Measurements from ENCODE around the gene PRR16. TPM values are rescaled to one million over a fixed set of nuclear protein-coding genes. Genes with fewer than 3 reads are reported as not detected.

Gene PRR16
- total RNA-seq, 4 donors from 2014 or later = 2.2 to 19.7 (median 5.9) TPM

DNA sequence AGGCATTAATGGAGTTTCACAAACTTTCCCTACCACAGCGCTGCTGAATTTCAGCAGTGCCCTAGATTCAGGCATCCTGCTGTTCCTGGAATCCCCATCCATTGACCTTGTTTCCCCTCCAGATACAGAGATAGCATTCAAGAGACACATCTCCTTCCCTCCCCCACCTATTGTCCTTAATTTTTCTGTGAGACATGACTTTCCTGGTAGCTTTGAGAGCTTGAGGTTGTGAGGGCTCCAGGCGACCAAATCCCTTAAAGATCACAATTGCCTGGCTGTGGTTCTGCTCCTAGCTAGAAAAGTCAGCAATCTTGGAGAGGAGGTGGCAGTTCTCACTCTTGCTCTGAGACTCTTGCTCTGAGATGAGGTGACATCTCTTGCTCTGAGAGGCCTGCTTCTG is 48.0 kb downstream of the PRR16 start:
- H3K9me3 ChIP-seq = no peaks in the 10 kb centered on the region
- no peak overlapping the region for H3K4me3 ChIP-seq
- TF ChIP-seq, protein P1, sequence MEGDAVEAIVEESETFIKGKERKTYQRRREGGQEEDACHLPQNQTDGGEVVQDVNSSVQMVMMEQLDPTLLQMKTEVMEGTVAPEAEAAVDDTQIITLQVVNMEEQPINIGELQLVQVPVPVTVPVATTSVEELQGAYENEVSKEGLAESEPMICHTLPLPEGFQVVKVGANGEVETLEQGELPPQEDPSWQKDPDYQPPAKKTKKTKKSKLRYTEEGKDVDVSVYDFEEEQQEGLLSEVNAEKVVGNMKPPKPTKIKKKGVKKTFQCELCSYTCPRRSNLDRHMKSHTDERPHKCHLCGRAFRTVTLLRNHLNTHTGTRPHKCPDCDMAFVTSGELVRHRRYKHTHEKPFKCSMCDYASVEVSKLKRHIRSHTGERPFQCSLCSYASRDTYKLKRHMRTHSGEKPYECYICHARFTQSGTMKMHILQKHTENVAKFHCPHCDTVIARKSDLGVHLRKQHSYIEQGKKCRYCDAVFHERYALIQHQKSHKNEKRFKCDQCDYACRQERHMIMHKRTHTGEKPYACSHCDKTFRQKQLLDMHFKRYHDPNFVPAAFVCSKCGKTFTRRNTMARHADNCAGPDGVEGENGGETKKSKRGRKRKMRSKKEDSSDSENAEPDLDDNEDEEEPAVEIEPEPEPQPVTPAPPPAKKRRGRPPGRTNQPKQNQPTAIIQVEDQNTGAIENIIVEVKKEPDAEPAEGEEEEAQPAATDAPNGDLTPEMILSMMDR (IDR thresholded peaks at IDR 0.05) = no peak
- TF ChIP-seq POLR2A (IDR thresholded peaks at IDR 0.05) = no peak
- H3K27me3 ChIP-seq = no peaks in the 10 kb centered on the region
- H3K27ac ChIP-seq = no peak overlapping the region
- peaks cover 0 to 6% of the 10 kb centered on the region in 2 donors for H3K4me1 ChIP-seq
- H3K36me3 ChIP-seq = no peaks in the 10 kb centered on the region
- no peak for DNase-seq
- intact Hi-C loops (cut with DNase I; ENCODE audit: low total_unique reads) = no loop called here

DNA sequence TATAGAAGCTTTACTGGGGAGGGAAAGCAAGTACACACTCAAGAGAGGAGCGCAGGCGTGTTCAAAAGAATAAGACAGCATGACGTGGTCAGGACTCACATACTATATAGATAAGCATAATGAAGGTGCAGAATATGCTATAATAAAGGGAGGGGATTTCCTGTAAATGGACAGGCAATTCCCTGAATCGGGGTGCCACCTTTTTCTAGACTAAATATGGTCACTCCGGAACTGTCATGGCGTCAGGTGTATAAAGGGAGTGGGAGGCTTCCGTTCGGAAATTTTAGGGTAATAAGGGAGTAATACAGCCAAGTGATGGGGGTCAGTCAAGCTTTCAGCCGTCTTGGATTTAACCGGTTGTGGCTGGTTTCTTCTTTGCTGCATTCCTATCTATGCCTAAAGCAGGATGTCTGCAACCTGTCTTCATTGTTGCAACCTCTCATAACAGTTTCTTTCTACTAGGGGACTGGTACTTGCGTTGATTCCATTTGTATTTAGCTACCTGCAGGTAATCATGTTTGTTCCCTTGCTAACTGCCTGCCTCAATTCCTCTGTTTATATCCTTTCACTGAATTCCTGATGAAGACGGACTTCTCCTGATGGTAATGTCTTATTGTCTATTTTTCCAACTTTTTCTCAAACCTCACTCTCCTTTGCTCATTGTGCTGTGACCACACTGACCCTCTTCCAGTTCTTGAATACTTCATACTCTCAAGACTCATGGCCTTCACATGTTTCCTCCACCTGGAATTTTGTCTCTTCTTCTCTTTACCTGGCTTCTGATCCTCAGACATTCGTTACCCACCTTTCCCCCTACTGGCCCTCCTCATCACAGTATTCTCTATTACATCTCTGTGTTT is 48.9 kb downstream of the PRR16 start:
- H3K27me3 ChIP-seq = no peaks in the 10 kb centered on the region
- intact Hi-C loops (cut with DNase I; ENCODE audit: low total_unique reads) = no loop called here
- H3K27ac ChIP-seq = no peak overlapping the region
- no peak for TF ChIP-seq POLR2A (IDR thresholded peaks at IDR 0.05)
- TF ChIP-seq, protein P1 (IDR thresholded peaks at IDR 0.05) = no peak
- H3K36me3 ChIP-seq = no peaks in the 10 kb centered on the region
- peaks cover 0 to 6% of the 10 kb centered on the region in 2 donors for H3K4me1 ChIP-seq
- H3K9me3 ChIP-seq = no peaks in the 10 kb centered on the region
- no peak for DNase-seq
- H3K4me3 ChIP-seq = no peak overlapping the region

DNA sequence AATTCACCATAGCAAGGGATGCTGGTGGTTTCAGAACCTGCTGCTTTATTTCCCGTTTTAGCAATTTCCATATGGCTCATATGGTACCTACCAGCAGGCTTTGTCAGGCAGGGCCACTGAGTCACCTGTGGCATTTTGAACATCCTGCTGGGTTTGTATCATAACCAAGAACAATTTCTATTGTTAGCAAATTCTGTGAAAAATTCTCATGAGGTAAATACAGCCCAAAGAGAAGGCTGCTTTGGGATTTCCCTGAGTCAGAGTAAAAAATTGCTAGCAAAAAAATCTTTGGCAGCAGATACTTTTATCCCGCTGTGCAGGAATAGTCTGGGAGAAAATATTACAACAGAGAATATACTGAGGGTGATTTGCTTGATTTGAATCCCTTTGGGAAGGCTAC is 52.7 kb downstream of the PRR16 start:
- Histone ChIP-seq H3K27me3 (no peaks in the 10 kb centered on the region), H3K36me3 (no peaks in the 10 kb centered on the region), H3K27ac (no peak overlapping the region), H3K4me1 (peaks cover 0 to 6% of the 10 kb centered on the region in 2 donors), H3K4me3 (no peak overlapping the region), H3K9me3 (no peaks in the 10 kb centered on the region)
- no peak for DNase-seq
- intact Hi-C loops (cut with DNase I; ENCODE audit: low total_unique reads) = no loop called here
- TF ChIP-seq, protein P1 (IDR thresholded peaks at IDR 0.05) = no peak
- TF ChIP-seq POLR2A (IDR thresholded peaks at IDR 0.05) = no peak

- Histone ChIP-seq H3K27me3 (no peaks in the 10 kb centered on the region), H3K27ac (no peak overlapping the region), H3K4me1 (peaks cover 0 to 6% of the 10 kb centered on the region in 2 donors), H3K4me3 (no peak overlapping the region), H3K9me3 (no peaks in the 10 kb centered on the region), H3K36me3 (no peaks in the 10 kb centered on the region)
- DNase-seq = no peak
- TF ChIP-seq, protein P1 (IDR thresholded peaks at IDR 0.05) = no peak
- no peak for TF ChIP-seq POLR2A (IDR thresholded peaks at IDR 0.05)
- intact Hi-C loops (cut with DNase I; ENCODE audit: low total_unique reads) = no loop called here
Measured at GRCh38 chr5:120517607-120518252, 53.6 kb downstream of the PRR16 start.

- Histone ChIP-seq H3K36me3 (no peaks in the 10 kb centered on the region), H3K4me3 (no peak overlapping the region), H3K27me3 (no peaks in the 10 kb centered on the region), H3K27ac (no peak overlapping the region), H3K9me3 (no peaks in the 10 kb centered on the region), H3K4me1 (peaks cover 0 to 6% of the 10 kb centered on the region in 2 donors)
- no peak for DNase-seq
- intact Hi-C loops (cut with DNase I; ENCODE audit: low total_unique reads) = no loop called here
- no peak for TF ChIP-seq POLR2A (IDR thresholded peaks at IDR 0.05)
- TF ChIP-seq, protein P1 (IDR thresholded peaks at IDR 0.05) = no peak
Measured at GRCh38 chr5:120518581-120518980, 54.5 kb downstream of the PRR16 start.
